IPS-20b (cell line): ENCODE measurements around the gene ITIH1.

Source experiments
- H3K27ac ChIP-seq: one replicate; pipeline ENCODE4 v1.5.1; 2013; ENCODE audit warnings: low read length
- H3K27me3 ChIP-seq: 2 replicates; pipeline ENCODE4 v1.6.1; 2013; ENCODE audit warnings: mild to moderate bottlenecking, low read length, inconsistent platforms; ENCODE audit not compliant: insufficient read depth
- H3K36me3 ChIP-seq: 2 replicates; pipeline ENCODE4 v1.6.1; 2013; ENCODE audit warnings: low read depth, mild to moderate bottlenecking, inconsistent platforms, low read length, moderate library complexity; ENCODE audit not compliant: insufficient read depth
- H3K4me1 ChIP-seq: 2 replicates; pipeline ENCODE4 v1.6.1; 2013; ENCODE audit warnings: mild to moderate bottlenecking, control low read depth, inconsistent platforms, low read length, moderate library complexity; ENCODE audit not compliant: insufficient read depth
- H3K4me3 ChIP-seq: 2 replicates; pipeline ENCODE4 v1.5.1; 2013; ENCODE audit warnings: mild to moderate bottlenecking, low read length, inconsistent platforms
- H3K9ac ChIP-seq: 2 replicates; pipeline ENCODE4 v1.6.1; 2013; ENCODE audit warnings: low read depth, mild to moderate bottlenecking, inconsistent platforms, low read length, moderate library complexity
- H3K9me3 ChIP-seq: 2 replicates; pipeline ENCODE4 v1.6.1; 2013; ENCODE audit warnings: mild to moderate bottlenecking, low read depth, low read length, inconsistent platforms; ENCODE audit not compliant: insufficient read depth

Gene ITIH1

DNA sequence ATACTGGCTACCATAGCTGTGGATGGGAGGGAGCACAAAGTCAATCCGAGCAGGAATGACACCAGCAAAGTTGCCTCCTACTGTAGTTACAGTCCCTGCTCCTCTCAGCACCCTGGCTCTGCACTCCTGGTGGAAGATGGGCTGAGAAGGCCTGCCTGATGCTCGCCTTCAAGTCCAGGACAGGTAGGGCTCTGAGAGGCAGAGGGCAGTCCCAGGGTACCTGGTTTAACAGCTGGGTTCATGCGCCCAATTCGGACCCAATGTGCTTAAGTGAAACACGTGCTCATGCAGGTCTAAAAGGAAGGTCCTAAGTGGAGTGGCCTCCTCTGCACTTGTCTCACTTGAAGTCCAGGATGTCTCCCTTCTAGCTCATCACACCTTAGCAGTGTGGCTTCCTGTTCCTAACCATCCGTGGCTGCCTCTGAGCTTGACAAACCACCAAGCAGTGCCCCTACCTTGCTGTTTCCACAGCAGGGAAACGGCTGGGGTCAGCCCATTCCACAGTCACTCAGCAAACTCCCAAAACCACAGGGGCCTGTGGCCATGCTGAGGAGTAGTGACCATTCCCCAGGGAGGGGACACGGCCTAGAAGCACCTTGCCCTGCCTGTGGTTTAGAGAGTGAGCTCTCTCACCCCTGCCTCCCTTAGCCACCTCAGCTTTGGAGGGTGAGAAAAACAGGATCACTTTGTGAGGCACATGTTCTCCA, 61.3 kb downstream of the ITIH1 start:
- Histone ChIP-seq H3K36me3 (peaks cover 18% of the 10 kb centered on the region; the same call in 1 of the 2 replicates), H3K27ac (no peak overlapping the region), H3K4me3 (no peak overlapping the region), H3K4me1 (no peaks in the 10 kb centered on the region), H3K9ac (no peak overlapping the region), H3K9me3 (no peaks in the 10 kb centered on the region), H3K27me3 (no peaks in the 10 kb centered on the region)

- no peaks in the 10 kb centered on the region for H3K27me3 ChIP-seq
- H3K9me3 ChIP-seq: no peaks in the 10 kb centered on the region
- H3K4me1 ChIP-seq: no peaks in the 10 kb centered on the region
- peaks cover 18% of the 10 kb centered on the region; the same call in 1 of the 2 replicates for H3K36me3 ChIP-seq
- H3K27ac ChIP-seq: no peak overlapping the region
- H3K9ac ChIP-seq: no peak overlapping the region
- H3K4me3 ChIP-seq: no peak overlapping the region
Observed at GRCh38 chr3:52839268-52839575, 61.8 kb downstream of the ITIH1 start.

- H3K9me3 ChIP-seq: no peaks in the 10 kb centered on the region
- peaks cover 18% of the 10 kb centered on the region; the same call in 1 of the 2 replicates for H3K36me3 ChIP-seq
- no peaks in the 10 kb centered on the region for H3K4me1 ChIP-seq
- no peak overlapping the region for H3K4me3 ChIP-seq
- no peaks in the 10 kb centered on the region for H3K27me3 ChIP-seq
- H3K27ac ChIP-seq: no peak overlapping the region
- H3K9ac ChIP-seq: no peak overlapping the region
Observed at GRCh38 chr3:52839892-52840545, 62.6 kb downstream of the ITIH1 start.

DNA sequence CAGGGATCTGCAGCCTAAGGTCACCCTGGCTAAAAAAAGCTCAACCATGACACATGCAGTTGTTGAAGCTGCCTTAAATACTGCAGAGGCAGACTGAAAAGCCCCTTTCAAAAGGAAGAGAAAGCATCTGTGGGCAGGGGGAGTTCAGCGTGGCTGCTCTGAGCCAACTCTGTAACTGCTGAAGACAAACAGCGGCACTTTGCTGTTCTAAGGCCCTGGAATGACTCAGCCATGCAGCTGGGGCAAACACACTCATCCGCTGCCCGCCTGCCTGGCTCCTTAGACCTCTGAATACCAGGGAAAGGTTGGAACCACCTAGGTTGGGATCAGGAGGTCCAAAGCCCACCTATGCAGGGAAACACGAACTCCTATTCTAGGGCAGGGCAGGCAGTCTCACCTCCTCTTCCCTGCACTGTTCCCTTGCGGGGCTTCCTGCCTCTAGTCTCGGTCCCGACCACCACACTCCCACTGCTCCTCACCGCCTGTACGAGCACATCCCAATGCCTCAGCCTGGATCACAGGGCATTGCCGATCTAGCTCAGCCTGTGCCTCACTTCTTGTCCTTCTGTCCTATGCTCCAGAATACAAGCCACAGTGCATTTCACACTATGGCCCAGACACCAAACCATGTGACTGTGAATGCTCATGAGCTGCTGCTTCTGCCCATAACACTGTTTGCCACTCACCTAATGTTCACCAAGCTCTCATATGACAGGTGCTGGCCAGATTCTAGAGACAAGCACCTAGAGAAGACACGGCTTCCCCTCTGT, 64.0 kb downstream of the ITIH1 start:
- Histone ChIP-seq H3K9me3 (no peaks in the 10 kb centered on the region), H3K27ac (no peak overlapping the region), H3K27me3 (no peaks in the 10 kb centered on the region), H3K4me3 (no peak overlapping the region), H3K4me1 (no peaks in the 10 kb centered on the region), H3K36me3 (peaks cover 18% of the 10 kb centered on the region; the same call in 1 of the 2 replicates), H3K9ac (no peak overlapping the region)
